ENCODE data around the gene CSTPP1.
"Not testable (repeated sequence)": the region's sequence is repeated elsewhere in the genome, so short reads cannot be mapped to it uniquely, and the experiment has no call there.

CSTPP1 gene

DNA sequence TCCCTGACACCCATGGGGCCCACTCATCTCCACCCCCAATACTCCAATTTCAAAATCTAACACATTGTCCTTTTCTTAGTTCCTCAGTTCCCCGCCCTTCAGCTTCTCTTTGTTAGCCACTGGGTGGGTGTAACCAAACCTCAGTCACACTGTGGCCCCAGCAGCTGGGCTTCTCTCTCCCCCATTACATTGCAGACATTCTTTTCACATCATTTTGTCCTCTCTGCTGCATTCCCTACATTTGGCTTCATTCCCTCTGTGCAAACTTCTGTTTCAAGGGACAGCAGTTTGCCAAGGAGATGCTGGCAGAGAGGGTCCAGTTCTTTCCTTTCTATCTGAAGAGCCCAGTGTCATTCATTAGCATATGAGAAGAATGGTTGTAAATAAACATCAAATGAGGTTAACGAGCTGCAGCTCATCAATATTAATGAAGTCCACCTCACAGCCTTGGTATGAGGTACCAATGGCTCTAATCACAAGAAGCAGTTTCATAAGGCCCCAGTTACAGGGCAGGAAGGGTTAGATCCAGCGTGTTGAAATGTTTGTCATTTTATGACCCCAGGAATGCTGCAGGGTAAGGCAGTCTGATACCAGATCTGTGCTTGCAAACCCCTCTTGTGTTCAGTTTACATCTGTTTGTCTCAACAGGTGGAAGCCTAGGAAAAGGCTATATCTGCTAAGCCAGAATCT is 167.8 kb downstream of the CSTPP1 start:
- Histone ChIP-seq H3K9me3 (ENCODE audit: control insufficient read depth in 1 of 2, low read length in 2 of 2) (no peaks in the 10 kb centered on the region), H3K4me1 (ENCODE audit: control insufficient read depth in 1 of 2, insufficient read depth in 2 of 2, low read length in 2 of 2) (peaks cover 8 to 11% of the 10 kb centered on the region in 2 donors), H3K27ac (ENCODE audit: low read length) (no peak overlapping the region), H3K36me3 (ENCODE audit: control insufficient read depth in 1 of 2, insufficient read depth in 2 of 2, low read length in 2 of 2) (no peaks in the 10 kb centered on the region), H3K4me3 (ENCODE audit: low read depth in 1 of 2, low read length in 2 of 2) (no peak overlapping the region), H3K27me3 (ENCODE audit: low read depth, low read length) (no peaks in the 10 kb centered on the region)

DNA sequence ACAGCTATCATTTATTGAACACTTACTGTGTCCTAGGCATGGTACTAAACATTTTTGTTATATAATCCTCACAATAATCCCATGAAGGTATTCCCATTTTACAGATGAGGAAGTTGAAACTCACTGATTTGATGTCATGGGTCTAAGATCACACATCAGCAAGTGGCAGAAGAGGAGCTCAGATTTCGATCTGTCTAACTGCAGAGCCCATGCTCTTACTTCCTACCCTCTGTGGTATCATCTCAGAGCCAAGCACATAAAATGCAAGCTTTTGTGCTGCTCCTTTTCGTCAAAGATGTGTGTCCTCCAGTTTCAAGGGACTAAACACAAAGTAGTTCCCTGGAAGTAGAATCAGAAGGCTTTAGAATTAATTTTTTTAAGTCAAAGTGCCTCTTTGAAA is 169.0 kb downstream of the CSTPP1 start:
- peak overlapping the region; percentile 31 for H3K27ac ChIP-seq (ENCODE audit: low read length)
- H3K27me3 ChIP-seq (ENCODE audit: low read depth, low read length) = no peaks in the 10 kb centered on the region
- H3K4me1 ChIP-seq (ENCODE audit: control insufficient read depth in 1 of 2, insufficient read depth in 2 of 2, low read length in 2 of 2) = peaks cover 8 to 11% of the 10 kb centered on the region in 2 donors

DNA sequence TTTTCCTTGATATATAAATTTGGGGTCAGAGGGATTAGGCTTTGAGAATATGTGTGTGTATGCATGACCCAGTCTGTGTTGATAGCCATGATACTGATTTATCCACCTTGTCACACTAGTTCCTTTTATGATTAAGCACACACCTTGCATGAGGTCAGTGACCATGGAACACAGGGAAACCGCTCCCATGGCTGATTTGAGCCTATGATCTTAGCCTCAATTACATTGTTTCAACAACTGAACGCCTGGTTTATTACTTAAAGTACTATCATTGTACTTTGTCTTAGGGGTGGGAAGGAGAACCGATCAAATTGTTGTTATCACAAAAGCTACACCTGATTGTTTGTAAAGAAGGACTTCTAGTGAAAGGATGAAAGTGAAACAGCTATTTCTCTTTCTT is 169.4 kb downstream of the CSTPP1 start:
- Histone ChIP-seq H3K27ac (ENCODE audit: low read length) (peak overlapping the region; percentile 31), H3K4me3 (ENCODE audit: low read depth in 1 of 2, low read length in 2 of 2) (no peak overlapping the region), H3K27me3 (ENCODE audit: low read depth, low read length) (no peaks in the 10 kb centered on the region), H3K9me3 (ENCODE audit: control insufficient read depth in 1 of 2, low read length in 2 of 2) (no peaks in the 10 kb centered on the region), H3K4me1 (ENCODE audit: control insufficient read depth in 1 of 2, insufficient read depth in 2 of 2, low read length in 2 of 2) (peaks cover 8 to 11% of the 10 kb centered on the region in 2 donors), H3K36me3 (ENCODE audit: control insufficient read depth in 1 of 2, insufficient read depth in 2 of 2, low read length in 2 of 2) (no peaks in the 10 kb centered on the region)

More for the DNA sequence above, 169.0 kb downstream of the CSTPP1 start:
- no peak overlapping the region for H3K4me3 ChIP-seq (ENCODE audit: low read depth in 1 of 2, low read length in 2 of 2)
- no peaks in the 10 kb centered on the region for H3K36me3 ChIP-seq (ENCODE audit: control insufficient read depth in 1 of 2, insufficient read depth in 2 of 2, low read length in 2 of 2)
- no peaks in the 10 kb centered on the region for H3K9me3 ChIP-seq (ENCODE audit: control insufficient read depth in 1 of 2, low read length in 2 of 2)

DNA sequence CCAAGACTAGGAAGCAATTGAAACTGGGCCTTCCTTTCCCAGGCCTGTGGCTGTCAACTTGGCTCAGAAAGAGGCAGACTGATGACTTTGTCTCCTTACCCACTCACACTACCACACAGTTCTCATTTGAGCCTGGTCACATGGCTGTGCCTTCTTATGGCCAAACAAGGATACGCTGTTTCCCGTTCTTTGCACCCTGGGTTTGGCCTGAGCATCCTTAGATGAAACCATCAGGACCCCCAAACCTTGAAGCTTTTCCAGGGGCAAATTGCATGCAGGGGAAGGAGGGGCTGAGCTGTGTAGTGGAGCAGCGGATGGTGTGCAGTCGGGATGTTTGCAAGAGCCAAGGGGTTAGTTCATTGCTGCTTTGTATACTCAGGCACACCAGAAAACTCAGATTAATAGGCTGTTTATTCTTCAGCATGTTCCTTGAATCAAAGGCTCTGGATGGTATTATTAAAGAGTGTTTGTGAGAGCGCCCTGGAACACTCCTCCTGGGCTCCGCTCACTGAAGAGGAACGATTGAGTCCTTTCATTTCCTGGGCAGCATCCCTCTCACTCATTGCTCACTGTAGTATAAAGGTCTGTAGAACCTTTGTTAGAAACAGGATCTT is 170.3 kb downstream of the CSTPP1 start:
- peaks cover 8 to 11% of the 10 kb centered on the region in 2 donors for H3K4me1 ChIP-seq (ENCODE audit: control insufficient read depth in 1 of 2, insufficient read depth in 2 of 2, low read length in 2 of 2)
- H3K27ac ChIP-seq (ENCODE audit: low read length) = peak overlapping the region; percentile 7
- H3K36me3 ChIP-seq (ENCODE audit: control insufficient read depth in 1 of 2, insufficient read depth in 2 of 2, low read length in 2 of 2) = no peaks in the 10 kb centered on the region
- H3K4me3 ChIP-seq (ENCODE audit: low read depth in 1 of 2, low read length in 2 of 2) = no peak overlapping the region
- H3K27me3 ChIP-seq (ENCODE audit: low read depth, low read length) = no peaks in the 10 kb centered on the region
- no peaks in the 10 kb centered on the region for H3K9me3 ChIP-seq (ENCODE audit: control insufficient read depth in 1 of 2, low read length in 2 of 2)

DNA sequence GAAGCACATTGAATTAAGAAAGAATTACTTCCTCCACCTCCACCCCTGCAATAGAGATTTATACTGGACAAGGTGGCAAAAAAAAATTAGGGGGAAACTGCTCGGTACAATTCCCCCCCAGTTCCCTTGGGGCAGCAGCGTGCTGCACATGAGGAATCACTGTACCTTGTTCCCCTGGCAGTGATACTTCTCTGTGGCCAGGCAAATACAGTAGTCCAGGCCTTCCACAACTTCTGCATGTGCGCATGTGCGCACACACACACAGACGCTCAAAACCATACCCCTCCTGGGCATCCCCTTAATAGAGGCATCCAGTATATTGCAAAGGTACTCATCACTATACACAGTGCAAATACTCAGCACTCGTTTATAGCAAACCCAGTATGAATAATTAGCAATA is 171.2 kb downstream of the CSTPP1 start:
- peaks cover 8 to 11% of the 10 kb centered on the region in 2 donors for H3K4me1 ChIP-seq (ENCODE audit: control insufficient read depth in 1 of 2, insufficient read depth in 2 of 2, low read length in 2 of 2)
- no peak overlapping the region for H3K4me3 ChIP-seq (ENCODE audit: low read depth in 1 of 2, low read length in 2 of 2)
- no peak overlapping the region for H3K27ac ChIP-seq (ENCODE audit: low read length)
- no peaks in the 10 kb centered on the region for H3K36me3 ChIP-seq (ENCODE audit: control insufficient read depth in 1 of 2, insufficient read depth in 2 of 2, low read length in 2 of 2)
- H3K27me3 ChIP-seq (ENCODE audit: low read depth, low read length) = no peaks in the 10 kb centered on the region
- no peaks in the 10 kb centered on the region for H3K9me3 ChIP-seq (ENCODE audit: control insufficient read depth in 1 of 2, low read length in 2 of 2)

DNA sequence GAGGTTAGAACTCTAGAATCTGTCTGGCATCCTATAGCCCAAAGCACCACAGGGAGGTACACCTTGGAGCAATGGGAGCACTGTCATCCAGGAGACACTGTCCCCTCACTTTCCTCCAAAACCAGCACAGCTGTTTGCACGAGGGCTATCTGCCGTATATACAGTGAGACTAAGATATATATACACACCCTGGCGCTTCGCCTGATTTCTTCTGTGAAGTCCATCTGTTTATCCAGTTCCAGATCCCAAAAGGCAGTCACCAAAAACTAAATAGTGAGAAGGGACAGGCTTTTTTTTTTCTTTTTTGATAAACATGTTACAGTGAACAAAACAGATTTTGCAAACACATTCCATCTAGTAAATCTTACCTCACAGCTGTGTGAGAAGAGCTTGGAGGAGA is 171.7 kb downstream of the CSTPP1 start:
- no peaks in the 10 kb centered on the region for H3K9me3 ChIP-seq (ENCODE audit: control insufficient read depth in 1 of 2, low read length in 2 of 2)
- no peak overlapping the region for H3K27ac ChIP-seq (ENCODE audit: low read length)
- H3K4me1 ChIP-seq (ENCODE audit: control insufficient read depth in 1 of 2, insufficient read depth in 2 of 2, low read length in 2 of 2) = peaks cover 8 to 11% of the 10 kb centered on the region in 2 donors
- no peaks in the 10 kb centered on the region for H3K36me3 ChIP-seq (ENCODE audit: control insufficient read depth in 1 of 2, insufficient read depth in 2 of 2, low read length in 2 of 2)
- H3K4me3 ChIP-seq (ENCODE audit: low read depth in 1 of 2, low read length in 2 of 2) = no peak overlapping the region
- H3K27me3 ChIP-seq (ENCODE audit: low read depth, low read length) = no peaks in the 10 kb centered on the region

DNA sequence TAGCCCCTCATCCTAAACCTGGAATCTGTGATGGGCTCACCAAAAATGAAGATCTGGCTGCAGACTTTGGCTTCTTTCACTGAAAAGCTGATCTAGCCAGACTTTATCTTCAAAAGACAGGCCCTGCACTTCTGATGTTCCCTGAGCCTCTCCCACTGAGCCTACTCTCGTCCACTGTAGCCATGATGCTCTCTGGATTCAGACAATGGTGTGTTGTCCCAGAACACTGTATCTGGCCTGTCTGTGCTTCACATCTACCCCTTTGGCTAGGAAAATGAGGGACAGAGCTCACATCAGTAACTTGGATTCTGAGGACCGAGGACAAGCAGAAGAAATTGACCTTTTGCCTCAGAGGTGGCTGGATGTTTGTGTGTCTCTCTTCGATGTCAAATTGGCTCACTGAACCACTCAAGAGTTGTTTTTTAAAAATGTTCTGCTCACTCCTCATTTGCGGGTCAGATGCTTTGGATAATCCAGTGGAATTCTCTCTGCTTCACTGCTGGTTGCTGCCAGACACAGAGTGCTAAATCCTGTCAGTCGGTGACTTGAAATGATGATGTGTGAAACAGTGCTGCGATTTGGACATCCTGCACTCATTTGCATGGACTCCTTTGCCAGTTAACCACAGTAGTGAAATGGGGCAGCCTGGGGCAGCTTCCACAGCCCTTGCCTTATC is 172.6 kb downstream of the CSTPP1 start:
- Histone ChIP-seq H3K4me1 (ENCODE audit: control insufficient read depth in 1 of 2, insufficient read depth in 2 of 2, low read length in 2 of 2) (peaks cover 8 to 11% of the 10 kb centered on the region in 2 donors), H3K4me3 (ENCODE audit: low read depth in 1 of 2, low read length in 2 of 2) (no peak overlapping the region), H3K27ac (ENCODE audit: low read length) (no peak overlapping the region), H3K27me3 (ENCODE audit: low read depth, low read length) (no peaks in the 10 kb centered on the region), H3K9me3 (ENCODE audit: control insufficient read depth in 1 of 2, low read length in 2 of 2) (no peaks in the 10 kb centered on the region), H3K36me3 (ENCODE audit: control insufficient read depth in 1 of 2, insufficient read depth in 2 of 2, low read length in 2 of 2) (no peaks in the 10 kb centered on the region)

DNA sequence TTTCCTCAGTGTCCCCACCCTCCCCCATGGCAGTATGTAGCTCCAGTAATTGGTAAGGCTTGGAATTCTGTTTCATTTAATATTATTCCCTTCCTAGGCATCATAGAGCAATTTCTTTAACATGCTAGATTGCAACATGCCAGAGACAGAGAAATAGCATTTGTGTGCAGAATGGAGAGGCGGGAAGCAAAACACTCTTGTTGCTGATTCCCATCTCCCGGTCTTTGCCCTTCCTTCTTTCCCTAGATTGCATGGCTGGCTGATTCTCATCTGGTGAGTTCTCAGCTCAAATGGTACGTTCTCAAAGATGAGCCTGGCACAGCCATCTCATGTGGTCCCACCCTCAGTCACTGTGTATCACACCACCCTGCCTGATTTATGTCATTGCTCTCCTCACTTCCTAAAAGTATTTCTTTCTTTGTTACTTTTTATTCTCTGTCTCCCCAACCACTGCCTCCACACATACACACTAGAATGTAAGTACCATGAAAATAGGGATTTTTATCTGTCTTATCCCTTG is 173.2 kb downstream of the CSTPP1 start:
- Histone ChIP-seq H3K4me3 (ENCODE audit: low read depth in 1 of 2, low read length in 2 of 2) (no peak overlapping the region), H3K9me3 (ENCODE audit: control insufficient read depth in 1 of 2, low read length in 2 of 2) (no peaks in the 10 kb centered on the region), H3K27ac (ENCODE audit: low read length) (no peak overlapping the region), H3K36me3 (ENCODE audit: control insufficient read depth in 1 of 2, insufficient read depth in 2 of 2, low read length in 2 of 2) (no peaks in the 10 kb centered on the region), H3K27me3 (ENCODE audit: low read depth, low read length) (no peaks in the 10 kb centered on the region), H3K4me1 (ENCODE audit: control insufficient read depth in 1 of 2, insufficient read depth in 2 of 2, low read length in 2 of 2) (peaks cover 7 to 8% of the 10 kb centered on the region in 2 donors)

DNA sequence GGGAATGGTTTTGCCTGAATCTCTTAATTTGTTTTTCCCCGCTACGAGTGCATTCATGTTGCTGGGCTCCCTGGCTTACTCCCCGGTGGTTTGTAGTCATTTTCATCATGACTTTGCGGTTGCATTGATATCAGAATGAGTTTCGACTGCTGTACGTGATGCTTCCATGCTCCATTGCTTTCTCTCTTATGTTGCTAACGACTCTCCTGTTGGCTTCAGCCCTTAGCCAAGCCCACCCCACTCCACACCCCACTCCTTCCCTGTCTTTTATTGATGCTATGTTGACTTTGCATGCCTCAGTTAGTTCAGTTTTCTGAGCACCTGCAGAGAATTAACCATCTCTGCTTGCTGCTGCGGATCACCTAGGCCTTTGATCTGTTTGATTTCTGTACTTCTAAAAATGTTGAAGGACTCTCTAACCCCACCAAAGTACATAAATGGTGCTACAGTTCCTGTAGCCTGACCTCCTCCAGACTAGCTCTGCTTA is 174.8 kb downstream of the CSTPP1 start:
- no peak overlapping the region for H3K4me3 ChIP-seq (ENCODE audit: low read depth in 1 of 2, low read length in 2 of 2)
- no peaks in the 10 kb centered on the region for H3K36me3 ChIP-seq (ENCODE audit: control insufficient read depth in 1 of 2, insufficient read depth in 2 of 2, low read length in 2 of 2)
- H3K4me1 ChIP-seq (ENCODE audit: control insufficient read depth in 1 of 2, insufficient read depth in 2 of 2, low read length in 2 of 2) = peaks cover 6 to 7% of the 10 kb centered on the region in 2 donors
- H3K27ac ChIP-seq (ENCODE audit: low read length) = no peak overlapping the region
- no peaks in the 10 kb centered on the region for H3K27me3 ChIP-seq (ENCODE audit: low read depth, low read length)
- H3K9me3 ChIP-seq (ENCODE audit: control insufficient read depth in 1 of 2, low read length in 2 of 2) = no peaks in the 10 kb centered on the region

DNA sequence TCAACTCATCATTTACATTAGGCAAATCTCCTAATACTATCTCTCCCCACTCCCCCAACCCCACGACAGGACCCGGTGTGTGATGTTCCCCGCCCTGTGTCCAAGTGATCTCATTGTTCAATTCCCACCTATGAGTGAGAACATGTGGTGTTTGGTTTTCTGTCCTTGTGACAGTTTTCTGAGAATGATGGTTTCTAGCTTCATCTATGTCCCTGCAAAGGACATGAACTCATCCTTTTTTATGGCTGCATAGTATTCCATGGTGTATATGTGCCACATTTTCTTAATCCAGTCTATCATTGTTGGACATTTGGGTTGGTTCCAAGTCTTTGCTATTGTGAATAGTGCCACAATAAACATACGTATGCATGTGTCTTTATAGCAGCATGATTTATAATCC is 176.4 kb downstream of the CSTPP1 start:
- H3K9me3 ChIP-seq (ENCODE audit: control insufficient read depth in 1 of 2, low read length in 2 of 2) = not testable (repeated sequence)

DNA sequence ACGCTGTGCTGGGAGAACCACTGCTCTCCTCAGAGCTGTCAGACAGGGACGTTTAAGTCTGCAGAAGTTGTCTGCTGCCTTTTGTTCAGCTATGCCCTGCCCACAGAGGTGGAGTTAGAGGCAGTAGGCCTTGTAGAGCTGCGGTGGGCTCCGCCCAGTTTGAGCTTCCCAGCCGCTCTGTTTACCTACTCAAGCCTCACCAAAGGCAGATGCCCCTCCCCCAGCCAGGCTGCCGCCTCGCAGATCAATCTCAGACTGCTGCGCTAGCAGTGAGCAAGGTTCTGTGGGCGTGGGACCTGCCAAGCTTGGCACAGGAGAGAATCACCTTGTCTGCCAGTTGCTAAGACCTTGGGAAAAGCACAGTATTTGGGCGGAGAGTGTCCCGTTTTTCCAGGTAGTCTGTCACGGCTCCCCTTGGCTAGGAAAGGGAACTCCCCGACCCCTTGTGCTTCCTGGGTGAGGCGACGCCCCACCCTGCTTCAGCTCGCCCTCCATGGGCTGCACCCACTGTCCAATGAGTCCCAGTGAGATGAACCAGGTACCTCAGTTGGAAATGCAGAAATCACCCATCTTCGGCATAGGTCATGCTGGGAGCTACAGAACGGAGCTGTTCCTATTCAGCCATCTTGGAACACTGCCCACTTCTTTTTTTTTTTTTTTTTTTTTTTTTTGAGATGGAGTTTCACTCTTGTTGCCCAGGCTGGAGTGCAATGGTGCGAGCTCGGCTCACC is 182.6 kb downstream of the CSTPP1 start:
- not testable (repeated sequence) for H3K27me3 ChIP-seq (ENCODE audit: low read depth, low read length); H3K9me3 ChIP-seq (ENCODE audit: control insufficient read depth in 1 of 2, low read length in 2 of 2); H3K4me1 ChIP-seq (ENCODE audit: control insufficient read depth in 1 of 2, insufficient read depth in 2 of 2, low read length in 2 of 2); H3K27ac ChIP-seq (ENCODE audit: low read length); H3K36me3 ChIP-seq (ENCODE audit: control insufficient read depth in 1 of 2, insufficient read depth in 2 of 2, low read length in 2 of 2)
- peak overlapping the region in 1 of 2 donors; percentile 24 for H3K4me3 ChIP-seq (ENCODE audit: low read depth in 1 of 2, low read length in 2 of 2)

More for the DNA sequence above, 176.4 kb downstream of the CSTPP1 start:
- H3K36me3 ChIP-seq (ENCODE audit: control insufficient read depth in 1 of 2, insufficient read depth in 2 of 2, low read length in 2 of 2); H3K27me3 ChIP-seq (ENCODE audit: low read depth, low read length); H3K27ac ChIP-seq (ENCODE audit: low read length); H3K4me1 ChIP-seq (ENCODE audit: control insufficient read depth in 1 of 2, insufficient read depth in 2 of 2, low read length in 2 of 2); H3K4me3 ChIP-seq (ENCODE audit: low read depth in 1 of 2, low read length in 2 of 2): not testable (repeated sequence)

Data from muscle layer of duodenum (tissue), 2 donors.